Measurements from ENCODE around the gene CHST11.

CHST11 gene

DNA sequence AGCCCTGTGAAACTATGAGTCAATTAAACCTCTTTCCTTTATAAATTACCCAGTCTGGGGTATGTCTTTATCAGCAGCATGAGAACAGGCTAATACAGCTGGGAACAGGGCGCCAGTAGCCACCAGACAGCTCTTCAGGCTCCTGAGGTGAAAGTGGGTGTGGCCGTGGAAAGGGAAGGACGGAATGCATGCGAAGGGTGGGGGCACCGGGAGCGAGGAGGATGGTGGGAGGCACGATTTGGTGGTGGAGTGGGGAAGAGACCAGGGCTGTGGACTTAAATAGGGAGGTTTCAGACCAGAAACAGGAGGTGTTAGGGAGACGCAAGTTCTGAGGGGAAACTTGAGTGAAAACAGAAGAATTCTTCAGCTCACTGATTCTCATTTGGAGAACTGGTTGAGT is 44.1 kb upstream of the CHST11 start:
- no peak for DNase-seq (ENCODE audit: low read depth)
- H3K4me3 ChIP-seq (ENCODE audit: low read depth, low read length) = no peak overlapping the region
- TF ChIP-seq, protein P1, sequence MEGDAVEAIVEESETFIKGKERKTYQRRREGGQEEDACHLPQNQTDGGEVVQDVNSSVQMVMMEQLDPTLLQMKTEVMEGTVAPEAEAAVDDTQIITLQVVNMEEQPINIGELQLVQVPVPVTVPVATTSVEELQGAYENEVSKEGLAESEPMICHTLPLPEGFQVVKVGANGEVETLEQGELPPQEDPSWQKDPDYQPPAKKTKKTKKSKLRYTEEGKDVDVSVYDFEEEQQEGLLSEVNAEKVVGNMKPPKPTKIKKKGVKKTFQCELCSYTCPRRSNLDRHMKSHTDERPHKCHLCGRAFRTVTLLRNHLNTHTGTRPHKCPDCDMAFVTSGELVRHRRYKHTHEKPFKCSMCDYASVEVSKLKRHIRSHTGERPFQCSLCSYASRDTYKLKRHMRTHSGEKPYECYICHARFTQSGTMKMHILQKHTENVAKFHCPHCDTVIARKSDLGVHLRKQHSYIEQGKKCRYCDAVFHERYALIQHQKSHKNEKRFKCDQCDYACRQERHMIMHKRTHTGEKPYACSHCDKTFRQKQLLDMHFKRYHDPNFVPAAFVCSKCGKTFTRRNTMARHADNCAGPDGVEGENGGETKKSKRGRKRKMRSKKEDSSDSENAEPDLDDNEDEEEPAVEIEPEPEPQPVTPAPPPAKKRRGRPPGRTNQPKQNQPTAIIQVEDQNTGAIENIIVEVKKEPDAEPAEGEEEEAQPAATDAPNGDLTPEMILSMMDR (IDR thresholded peaks at IDR 0.05; ENCODE audit: control insufficient read depth, extremely low read depth, insufficient read depth) = no peak

DNA sequence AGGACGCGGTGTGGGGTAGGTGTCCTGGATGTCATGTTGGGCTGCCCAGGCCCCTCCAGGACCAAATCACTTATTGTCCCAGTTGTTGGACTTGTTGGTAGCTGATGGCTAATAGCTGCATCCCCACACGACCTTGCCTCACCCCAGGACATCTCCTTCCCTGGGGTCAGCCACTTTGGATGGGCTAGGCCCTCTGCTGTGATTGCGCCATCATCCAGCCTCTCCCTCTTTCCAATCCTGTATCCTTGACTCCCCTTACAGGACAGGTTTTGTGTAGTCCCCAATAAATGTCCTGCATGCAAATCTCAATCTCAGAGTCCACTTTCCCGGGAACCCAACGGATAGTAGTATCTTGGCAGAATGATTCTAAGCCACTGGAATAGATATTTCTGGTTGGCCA is 43.4 kb upstream of the CHST11 start:
- TF ChIP-seq, protein P1 (IDR thresholded peaks at IDR 0.05; ENCODE audit: control insufficient read depth, extremely low read depth, insufficient read depth) = no peak
- no peak overlapping the region for H3K4me3 ChIP-seq (ENCODE audit: low read depth, low read length)
- DNase-seq (ENCODE audit: low read depth) = no peak

DNA sequence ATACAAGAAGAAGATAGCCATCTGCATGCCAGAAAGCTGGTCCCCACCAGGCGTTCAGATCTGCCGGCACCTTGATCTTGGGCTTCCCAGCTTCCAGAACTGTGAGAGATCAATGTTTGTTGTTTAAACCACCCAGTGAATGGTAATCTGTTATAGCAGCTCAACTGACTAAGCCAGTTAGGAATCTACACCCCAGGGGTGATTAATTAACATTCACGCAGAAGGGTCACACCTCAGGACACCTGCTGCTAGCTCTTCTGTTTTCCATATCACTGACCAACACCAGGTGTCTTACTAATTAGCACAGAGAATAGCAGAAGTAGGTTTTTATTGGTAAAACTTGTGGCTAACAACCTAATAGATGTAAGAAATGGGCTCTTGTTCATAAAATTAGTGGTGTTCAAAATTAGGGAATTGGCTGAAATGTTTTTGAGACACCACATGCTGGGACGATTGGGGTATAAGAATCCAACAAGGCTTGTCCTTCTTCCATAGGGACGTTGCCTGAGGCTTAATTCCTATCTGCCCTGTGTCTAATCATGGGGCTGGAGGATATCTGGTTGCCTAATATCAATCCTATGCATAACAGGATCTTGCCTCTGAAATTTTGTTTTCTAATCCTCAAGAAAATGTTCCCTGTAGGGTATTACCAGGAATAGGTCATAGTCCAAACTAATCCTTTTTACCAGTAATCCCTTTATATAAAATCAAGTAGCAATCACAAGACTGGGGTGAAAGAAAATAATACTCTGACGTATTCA is 42.0 kb upstream of the CHST11 start:
- DNase-seq (ENCODE audit: low read depth) = no peak
- H3K4me3 ChIP-seq (ENCODE audit: low read depth, low read length) = no peak overlapping the region
- TF ChIP-seq, protein P1 (IDR thresholded peaks at IDR 0.05; ENCODE audit: control insufficient read depth, extremely low read depth, insufficient read depth) = no peak

DNA sequence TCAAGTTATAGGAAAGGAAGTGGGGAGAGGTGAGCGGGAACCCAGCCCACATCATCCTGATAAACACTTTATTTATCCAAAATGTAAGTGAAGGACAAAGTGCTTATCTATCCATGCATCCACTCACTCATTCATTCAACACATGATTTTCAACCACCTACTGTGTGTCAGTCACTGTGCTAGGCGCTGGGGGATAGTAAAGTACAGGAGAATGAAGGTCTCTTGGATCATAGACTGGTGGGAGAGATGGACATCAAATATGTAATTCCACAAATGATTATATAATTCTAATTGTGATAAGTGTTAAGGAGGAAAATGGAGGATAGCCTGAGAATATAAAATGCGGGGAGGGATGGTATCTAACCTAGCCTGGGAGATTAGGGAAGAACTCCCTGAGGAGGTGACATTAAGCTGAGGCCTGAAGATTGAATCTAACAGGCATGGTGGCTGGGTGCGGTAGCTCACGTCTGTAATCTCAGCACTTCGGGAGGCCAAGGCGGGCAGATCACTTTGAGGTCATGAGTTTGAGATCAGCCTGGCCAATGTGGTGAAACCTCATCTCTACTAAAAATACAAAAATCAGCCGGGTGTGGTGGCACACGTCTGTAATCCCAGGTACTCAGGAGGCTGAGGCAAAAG is 41.3 kb upstream of the CHST11 start:
- H3K4me3 ChIP-seq (ENCODE audit: low read depth, low read length) = no peak overlapping the region
- TF ChIP-seq, protein P1 (IDR thresholded peaks at IDR 0.05; ENCODE audit: control insufficient read depth, extremely low read depth, insufficient read depth) = no peak
- no peak for DNase-seq (ENCODE audit: low read depth)

DNA sequence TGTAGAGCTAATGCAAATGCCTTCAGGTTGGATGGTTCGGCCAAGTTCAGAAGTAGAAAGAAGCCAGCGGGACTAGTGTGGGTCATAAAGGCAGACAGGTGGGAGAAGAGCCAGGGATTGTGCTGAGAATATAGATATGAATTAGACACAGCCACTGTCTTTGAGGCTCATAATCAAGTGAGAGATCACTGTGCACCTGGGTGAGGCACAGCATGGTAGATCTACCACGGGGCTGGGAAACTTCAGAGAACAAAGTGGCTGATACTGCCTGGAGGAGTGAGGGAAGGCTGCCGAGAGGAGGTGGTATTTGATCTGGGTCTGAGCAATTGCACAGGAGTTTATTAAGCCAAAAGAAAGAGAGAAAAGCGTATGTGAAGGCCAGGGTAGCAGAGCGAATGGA is 40.6 kb upstream of the CHST11 start:
- DNase-seq (ENCODE audit: low read depth) = no peak
- H3K4me3 ChIP-seq (ENCODE audit: low read depth, low read length) = no peak overlapping the region
- TF ChIP-seq, protein P1 (IDR thresholded peaks at IDR 0.05; ENCODE audit: control insufficient read depth, extremely low read depth, insufficient read depth) = no peak

DNA sequence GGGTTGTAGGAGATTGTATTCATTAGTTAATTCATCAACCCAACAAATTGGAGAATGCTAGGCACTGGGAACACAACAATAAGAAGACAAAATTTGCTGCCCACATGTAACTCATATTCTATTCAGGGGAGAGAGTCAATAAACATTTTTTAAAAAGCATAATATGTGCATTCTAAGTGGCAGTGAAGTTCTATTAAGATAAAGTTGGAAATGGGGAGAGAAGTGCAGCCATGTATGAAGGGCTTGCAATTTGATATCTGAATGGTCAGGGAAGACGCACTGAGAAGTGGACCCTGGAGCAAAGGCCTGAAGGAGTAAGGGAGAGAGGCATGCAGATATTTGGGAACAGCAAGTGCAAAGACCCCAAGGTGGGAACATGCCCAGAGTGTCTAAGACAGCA is 40.2 kb upstream of the CHST11 start:
- H3K4me3 ChIP-seq (ENCODE audit: low read depth, low read length) = no peak overlapping the region
- DNase-seq (ENCODE audit: low read depth) = no peak
- TF ChIP-seq, protein P1 (IDR thresholded peaks at IDR 0.05; ENCODE audit: control insufficient read depth, extremely low read depth, insufficient read depth) = no peak
